HCT116 (cell line): Measurements from ENCODE around the gene SLC35F1.

Experiments
- ATF3 ChIP-seq: IDR thresholded peaks from 2 replicates; pipeline ENCODE4 v1.6.1; 2012
- CTCF ChIP-seq, 3 experiments: fragments of 200-600 bp in 1 of 3; sonication (generic) in 1 of 3; IDR thresholded peaks in 2 of 3; conservative IDR thresholded peaks in 1 of 3; 2 replicates each; pipeline ENCODE4 v1.5.1; 2012 to 2017; ENCODE audit warnings: low read depth in 2 of 3, low read length in 2 of 3, antibody characterized with exemption in 1 of 3, borderline replicate concordance in 1 of 3, control low read depth in 1 of 3, mild to moderate bottlenecking in 1 of 3, mixed read lengths in 1 of 3, mixed run types in 1 of 3, moderate library complexity in 1 of 3; ENCODE audit not compliant: insufficient read depth in 1 of 3
- EZH2 ChIP-seq: fragments of 200-600 bp; sonication (generic); IDR thresholded peaks from 2 replicates; pipeline ENCODE4 v1.6.1; 2017; ENCODE audit warnings: antibody characterized with exemption, mixed run types
- EZH2phosphoT487 ChIP-seq: fragments of 200-600 bp; IDR thresholded peaks from 2 replicates; pipeline ENCODE4 v1.6.1; 2018; ENCODE audit warnings: antibody characterized with exemption, borderline replicate concordance
- POLR2A ChIP-seq: IDR thresholded peaks from 2 replicates; pipeline ENCODE4 v1.7.0; 2011; ENCODE audit warnings: borderline replicate concordance; ENCODE audit not compliant: insufficient read depth, insufficient read length; ENCODE audit errors: extremely low read depth
- POLR2AphosphoS5 ChIP-seq: IDR thresholded peaks from 2 replicates; pipeline ENCODE4 v1.6.1; 2011; ENCODE audit warnings: mild to moderate bottlenecking, low read depth, low read length, moderate library complexity
- ZBTB33 ChIP-seq: IDR thresholded peaks from 2 replicates; pipeline ENCODE4 v1.6.1; 2011; ENCODE audit warnings: mild to moderate bottlenecking, low read length, moderate library complexity; ENCODE audit not compliant: insufficient replicate concordance; ENCODE audit errors: extremely low read depth

GRCh38 chr6:117911660-117912059, 4.6 kb downstream of the SLC35F1 start:
- TF ChIP-seq CTCF (IDR thresholded peaks at IDR 0.05 in 2 of 3, conservative IDR thresholded peaks at IDR 0.05 in 1 of 3; ENCODE audit: borderline replicate concordance in 1 of 3, insufficient read depth in 1 of 3, low read depth in 2 of 3, low read length in 2 of 3) = no peak
- no peak for TF ChIP-seq POLR2A
- TF ChIP-seq EZH2 = no peak
- TF ChIP-seq POLR2AphosphoS5 = no peak
- TF ChIP-seq EZH2phosphoT487 = no peak
- TF ChIP-seq ZBTB33 = no peak
- TF ChIP-seq ATF3 = no peak
